ENCODE measurements around the gene ICE1. TPM values are rescaled to one million over a fixed set of nuclear protein-coding genes. Genes with fewer than 3 reads are reported as not detected.
A peak's percentile ranks its signal among the peaks of the same experiment; 100 is the strongest.
"Not testable (repeated sequence)": the region's sequence is repeated elsewhere in the genome, so short reads cannot be mapped to it uniquely, and the experiment has no call there.

ICE1 gene
- polyA plus RNA-seq, 6 donors from 2014 or later, result 5.0 to 19.1 (median 13.4) TPM

DNA sequence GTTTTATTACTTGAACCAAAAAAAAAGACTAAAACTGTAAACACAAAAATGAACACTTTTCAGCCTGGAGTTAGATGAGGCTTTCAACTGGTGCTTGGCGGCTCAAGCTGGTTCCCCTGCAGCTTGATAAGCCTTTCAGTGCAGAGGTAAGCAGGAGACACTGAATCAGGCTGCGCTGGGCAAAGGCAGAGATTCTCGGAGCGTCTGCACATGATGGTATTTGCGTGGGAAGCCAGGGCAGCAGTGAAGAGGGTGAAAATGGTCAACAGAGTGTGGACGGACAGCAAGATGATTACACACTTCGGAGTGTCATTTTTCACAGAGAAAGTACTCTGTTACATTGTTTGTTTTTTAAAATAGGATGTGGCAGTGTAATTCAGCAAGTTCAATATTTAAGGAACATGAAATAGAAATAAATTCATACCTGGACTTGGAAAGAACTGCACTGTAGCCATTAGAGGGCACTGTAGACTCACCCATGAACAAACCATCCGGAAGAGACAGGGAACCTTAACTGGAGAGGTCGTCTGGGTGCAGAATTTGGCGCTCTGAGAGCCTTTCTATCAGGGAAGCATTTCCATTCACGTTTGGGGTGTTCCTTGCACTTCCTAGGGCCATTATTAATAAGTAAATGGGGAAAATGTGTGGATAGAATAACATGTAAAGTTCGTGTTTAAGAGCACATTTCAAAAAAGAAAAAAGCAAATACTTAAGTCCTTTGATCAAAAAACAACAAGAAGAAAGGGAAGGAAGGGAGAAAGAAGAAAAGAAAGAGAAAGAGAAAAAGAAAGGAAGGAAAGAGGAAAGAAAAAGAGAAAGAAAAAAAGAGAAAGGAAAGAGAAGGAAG, 69.8 kb downstream of the ICE1 start:
- H3K4me1 Mint-ChIP-seq, result peaks cover 5 to 22% (median 10%) of the 10 kb centered on the region in 3 donors
- H3K9me3 Mint-ChIP-seq, result no peaks in the 10 kb centered on the region
- H3K27me3 Mint-ChIP-seq, result peaks cover 0 to 4% (median 0%) of the 10 kb centered on the region in 3 donors
- H3K4me3 Mint-ChIP-seq, result peak overlapping the region; percentile 11 to 90 (median 68)
- ATAC-seq (ENCODE audit: low read depth in 2 of 2), result peak; percentile 29 to 45
- H3K27ac Mint-ChIP-seq, result peak overlapping the region in 2 of 6 donors; percentile 86 to 96
- peak; percentile 50 for DNase-seq
- H3K36me3 Mint-ChIP-seq, result peaks cover 0 to 7% of the 10 kb centered on the region in 2 donors

DNA sequence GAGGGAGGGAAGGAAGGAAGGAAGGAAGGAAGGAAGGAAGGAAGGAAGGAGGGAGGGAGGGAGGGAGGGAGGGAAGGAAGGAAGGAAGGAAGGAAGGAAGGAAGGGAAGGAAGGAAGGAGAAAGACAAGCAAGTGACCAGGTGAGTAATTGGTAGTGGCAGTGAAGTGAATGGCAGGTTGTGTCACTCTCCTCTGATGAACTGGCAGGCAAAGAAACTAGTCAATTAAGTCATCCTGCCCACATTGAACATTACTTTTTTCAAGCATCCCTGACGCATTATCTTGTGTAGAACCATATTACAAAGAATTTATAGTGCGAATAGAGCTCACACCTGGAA, 70.4 kb downstream of the ICE1 start:
- H3K27me3 Mint-ChIP-seq; DNase-seq; H3K9me3 Mint-ChIP-seq; ATAC-seq (ENCODE audit: low read depth in 2 of 2); H3K36me3 Mint-ChIP-seq: not testable (repeated sequence)
- H3K27ac Mint-ChIP-seq, result peak overlapping the region in 1 of 6 donors; percentile 96
- H3K4me3 Mint-ChIP-seq, result peak overlapping the region in 2 of 8 donors; percentile 11 to 35
- H3K4me1 Mint-ChIP-seq, result peaks cover 5 to 23% (median 10%) of the 10 kb centered on the region in 3 donors

DNA sequence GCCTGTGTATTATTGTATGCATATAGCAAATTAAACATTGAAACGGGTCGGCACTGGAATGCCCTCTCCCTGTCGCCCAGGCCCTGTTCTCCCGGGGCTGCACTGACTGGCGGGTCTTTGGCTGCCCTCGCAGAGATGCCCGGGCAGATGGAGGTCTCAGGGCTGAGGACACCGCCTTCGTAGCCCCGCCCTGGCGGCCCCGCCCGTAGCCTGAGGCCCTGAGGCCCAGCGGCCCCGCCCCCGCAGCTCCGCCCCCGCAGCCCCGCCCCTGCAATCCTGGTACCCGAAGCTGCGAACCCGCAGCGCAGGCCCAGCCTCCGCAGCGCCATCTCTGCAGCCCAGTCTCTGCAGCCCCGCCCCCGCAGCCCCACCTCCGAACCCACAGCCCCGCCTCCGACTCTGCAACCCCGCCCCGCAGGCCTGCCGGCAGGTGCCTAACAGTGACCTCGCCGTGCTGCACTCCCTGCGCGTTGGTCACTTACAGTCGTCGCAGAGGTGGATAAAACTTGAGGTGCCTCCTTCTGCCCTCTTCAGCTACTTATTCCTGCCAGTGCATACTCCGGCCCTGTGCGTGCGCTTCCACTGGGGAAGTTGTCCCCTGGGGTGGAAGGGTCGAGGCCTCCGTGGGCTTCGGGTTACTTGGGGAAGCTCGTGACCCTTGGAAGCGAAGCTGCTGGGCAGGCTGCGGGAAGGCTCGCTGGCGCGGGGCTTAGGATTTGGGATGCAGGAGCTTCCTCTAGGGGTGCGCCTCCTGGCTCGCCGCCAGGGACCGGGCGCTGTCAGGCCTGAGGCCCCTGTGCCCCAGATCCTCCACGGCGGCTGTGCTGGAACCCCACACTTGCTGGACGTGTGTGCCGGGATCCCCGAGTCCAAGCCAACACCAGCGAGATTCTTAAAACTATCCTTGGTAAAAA, 72.3 kb downstream of the ICE1 start:
- ATAC-seq (ENCODE audit: low read depth in 2 of 2), result peak; percentile 95 to 96
- peaks cover 0 to 12% (median 8%) of the 10 kb centered on the region in 3 donors for H3K27me3 Mint-ChIP-seq
- H3K4me3 Mint-ChIP-seq, result peak overlapping the region; percentile 13 to 83 (median 62)
- peaks cover 5 to 23% (median 10%) of the 10 kb centered on the region in 3 donors for H3K4me1 Mint-ChIP-seq
- peak; percentile 80 for DNase-seq
- H3K27ac Mint-ChIP-seq, result peak overlapping the region in 1 of 6 donors; percentile 51
- no peaks in the 10 kb centered on the region for H3K9me3 Mint-ChIP-seq
- H3K36me3 Mint-ChIP-seq, result no peaks in the 10 kb centered on the region

GRCh38 chr5:5497152-5497788, 74.8 kb downstream of the ICE1 start:
- no peak overlapping the region for H3K27ac Mint-ChIP-seq
- DNase-seq (no peak), ATAC-seq (ENCODE audit: low read depth in 2 of 2) (no peak)
- peaks cover under 1 to 23% (median 20%) of the 10 kb centered on the region in 3 donors for H3K27me3 Mint-ChIP-seq
- H3K9me3 Mint-ChIP-seq, result no peaks in the 10 kb centered on the region
- H3K4me1 Mint-ChIP-seq, result peaks cover 5 to 20% (median 10%) of the 10 kb centered on the region in 3 donors
- H3K4me3 Mint-ChIP-seq, result peak overlapping the region in 1 of 8 donors; percentile 5
- no peaks in the 10 kb centered on the region for H3K36me3 Mint-ChIP-seq

DNA sequence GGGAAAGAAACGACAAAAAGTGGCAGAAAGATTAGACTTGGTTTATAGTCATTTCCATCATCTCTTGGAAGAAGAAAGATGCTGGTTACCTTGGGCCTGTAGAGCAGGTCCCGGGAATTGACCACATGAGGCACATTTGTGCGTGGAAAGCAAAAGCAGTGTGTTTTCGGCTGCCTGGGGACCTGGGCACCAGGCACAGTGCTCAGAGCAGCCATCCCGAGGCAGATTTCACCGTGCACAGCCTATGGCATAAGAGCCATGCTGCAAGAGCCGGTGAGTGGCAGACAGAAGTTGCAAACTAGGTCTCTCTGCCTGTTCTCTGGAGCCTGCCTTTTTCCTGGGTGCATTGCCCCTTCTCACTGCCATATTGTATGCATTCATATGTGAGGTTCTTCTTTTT, 77.0 kb downstream of the ICE1 start:
- DNase-seq (no peak), ATAC-seq (ENCODE audit: low read depth in 2 of 2) (no peak)
- Mint-ChIP-seq H3K27me3 (peaks cover 23 to 41% (median 33%) of the 10 kb centered on the region in 3 donors), H3K36me3 (peaks cover 12 to 16% of the 10 kb centered on the region in 2 donors), H3K9me3 (peaks cover 4 to 17% (median 7%) of the 10 kb centered on the region in 7 donors), H3K4me1 (peaks cover 0 to 7% (median 5%) of the 10 kb centered on the region in 3 donors), H3K4me3 (no peak overlapping the region), H3K27ac (no peak overlapping the region)

- H3K4me1 Mint-ChIP-seq, result no peaks in the 10 kb centered on the region
- H3K27me3 Mint-ChIP-seq, result peaks cover 36 to 64% (median 50%) of the 10 kb centered on the region in 3 donors
- H3K9me3 Mint-ChIP-seq, result peaks cover 4 to 25% (median 10%) of the 10 kb centered on the region in 7 donors
- H3K36me3 Mint-ChIP-seq, result peaks cover 12 to 22% of the 10 kb centered on the region in 2 donors
- H3K4me3 Mint-ChIP-seq, result no peak overlapping the region
- H3K27ac Mint-ChIP-seq, result no peak overlapping the region
- no peak for DNase-seq
- ATAC-seq (ENCODE audit: low read depth in 2 of 2), result no peak
These were observed 81.8 kb downstream of the ICE1 start for GRCh38 chr5:5504325-5504724.

DNA sequence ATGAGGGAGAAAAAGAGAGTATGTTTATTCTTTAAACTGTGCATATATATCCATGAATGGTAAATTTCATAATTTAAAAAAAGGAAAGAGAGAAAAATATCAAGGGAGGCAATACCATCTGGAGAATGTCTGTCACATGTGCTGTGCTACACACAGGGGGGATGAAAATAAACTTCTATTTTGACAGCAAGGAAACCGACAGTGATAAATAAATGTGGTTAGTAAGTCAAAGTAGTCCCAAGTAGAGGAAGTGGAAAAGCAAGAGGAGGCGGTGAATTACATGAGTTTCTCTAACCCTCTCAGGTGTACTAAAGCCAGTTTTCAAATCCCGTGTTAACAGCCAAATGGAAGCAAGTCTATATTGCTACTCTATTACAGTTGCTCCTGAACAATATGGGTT, 83.3 kb downstream of the ICE1 start:
- no peak for ATAC-seq (ENCODE audit: low read depth in 2 of 2)
- peaks cover 41 to 71% (median 65%) of the 10 kb centered on the region in 3 donors for H3K27me3 Mint-ChIP-seq
- H3K4me1 Mint-ChIP-seq, result no peaks in the 10 kb centered on the region
- H3K9me3 Mint-ChIP-seq, result peaks cover 4 to 25% (median 10%) of the 10 kb centered on the region in 7 donors
- no peak overlapping the region for H3K4me3 Mint-ChIP-seq
- peaks cover 12 to 22% of the 10 kb centered on the region in 2 donors for H3K36me3 Mint-ChIP-seq
- no peak for DNase-seq
- H3K27ac Mint-ChIP-seq, result peak overlapping the region in 1 of 6 donors; percentile 40

GRCh38 chr5:5508391-5508790, 85.9 kb downstream of the ICE1 start:
- DNase-seq (no peak), ATAC-seq (ENCODE audit: low read depth in 2 of 2) (no peak)
- Mint-ChIP-seq H3K36me3 (peaks cover 4 to 16% of the 10 kb centered on the region in 2 donors), H3K9me3 (peaks cover 4 to 20% (median 9%) of the 10 kb centered on the region in 7 donors), H3K4me3 (no peak overlapping the region), H3K4me1 (no peaks in the 10 kb centered on the region), H3K27me3 (peaks cover 36 to 60% (median 56%) of the 10 kb centered on the region in 3 donors), H3K27ac (no peak overlapping the region)

GRCh38 chr5:5511904-5512416, 89.5 kb downstream of the ICE1 start:
- H3K9me3 Mint-ChIP-seq, result peaks cover 0 to 2% (median 0%) of the 10 kb centered on the region in 7 donors
- DNase-seq, result no peak
- H3K36me3 Mint-ChIP-seq, result no peaks in the 10 kb centered on the region
- ATAC-seq (ENCODE audit: low read depth in 2 of 2), result no peak
- H3K4me3 Mint-ChIP-seq, result no peak overlapping the region
- H3K27ac Mint-ChIP-seq, result no peak overlapping the region
- H3K27me3 Mint-ChIP-seq, result peaks cover 27 to 59% (median 53%) of the 10 kb centered on the region in 3 donors
- no peaks in the 10 kb centered on the region for H3K4me1 Mint-ChIP-seq

DNA sequence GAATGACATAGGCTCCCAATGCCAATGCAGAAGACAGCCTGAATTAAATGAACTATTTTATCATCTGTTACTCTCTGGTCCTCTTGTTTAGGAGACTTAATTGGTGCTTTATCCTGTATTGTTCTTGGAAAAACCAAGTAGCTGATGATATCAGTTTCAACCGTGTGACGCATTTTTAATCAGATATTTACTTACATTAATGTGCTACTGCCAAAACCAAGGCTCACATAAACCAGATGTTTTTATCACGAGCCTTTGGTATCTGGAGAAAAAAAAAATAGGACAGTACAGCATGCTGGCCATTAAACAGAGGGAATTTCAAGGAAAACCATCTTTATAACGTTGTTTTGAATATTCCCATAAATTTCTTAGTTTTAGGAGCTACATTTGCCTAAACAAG, 90.1 kb downstream of the ICE1 start:
- Mint-ChIP-seq H3K36me3 (no peaks in the 10 kb centered on the region), H3K9me3 (peaks cover 0 to 2% (median 0%) of the 10 kb centered on the region in 7 donors)

DNA sequence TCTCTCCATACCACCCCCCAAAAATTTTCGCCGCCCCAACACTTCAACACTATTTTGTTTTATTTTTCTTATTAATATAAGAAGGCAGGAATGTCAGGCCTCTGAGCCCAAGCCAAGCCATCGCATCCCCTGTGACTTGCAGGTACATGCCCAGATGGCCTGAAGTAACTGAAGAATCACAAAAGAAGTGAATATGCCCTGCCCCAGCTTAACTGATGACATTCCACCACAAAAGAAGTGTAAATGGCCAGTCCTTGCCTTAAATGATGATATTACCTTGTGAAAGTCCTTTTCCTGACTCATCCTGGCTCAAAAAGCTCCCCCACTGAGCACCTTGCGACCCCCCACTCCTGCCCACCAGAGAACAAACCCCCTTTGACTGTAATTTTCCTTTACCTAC, 98.1 kb downstream of the ICE1 start:
- Mint-ChIP-seq H3K4me1 (peaks cover 4 to 16% (median 12%) of the 10 kb centered on the region in 3 donors), H3K27me3 (peaks cover 0 to 19% (median 13%) of the 10 kb centered on the region in 3 donors), H3K4me3 (peak overlapping the region in 1 of 8 donors; percentile 48)
- H3K36me3 Mint-ChIP-seq; ATAC-seq (ENCODE audit: low read depth in 2 of 2); DNase-seq; H3K9me3 Mint-ChIP-seq; H3K27ac Mint-ChIP-seq: not testable (repeated sequence)

More for the DNA sequence above, 90.1 kb downstream of the ICE1 start:
- peaks cover 27 to 61% (median 51%) of the 10 kb centered on the region in 3 donors for H3K27me3 Mint-ChIP-seq
- ATAC-seq (ENCODE audit: low read depth in 2 of 2) (no peak), DNase-seq (no peak)
- H3K27ac Mint-ChIP-seq, result no peak overlapping the region
- no peaks in the 10 kb centered on the region for H3K4me1 Mint-ChIP-seq
- no peak overlapping the region for H3K4me3 Mint-ChIP-seq

DNA sequence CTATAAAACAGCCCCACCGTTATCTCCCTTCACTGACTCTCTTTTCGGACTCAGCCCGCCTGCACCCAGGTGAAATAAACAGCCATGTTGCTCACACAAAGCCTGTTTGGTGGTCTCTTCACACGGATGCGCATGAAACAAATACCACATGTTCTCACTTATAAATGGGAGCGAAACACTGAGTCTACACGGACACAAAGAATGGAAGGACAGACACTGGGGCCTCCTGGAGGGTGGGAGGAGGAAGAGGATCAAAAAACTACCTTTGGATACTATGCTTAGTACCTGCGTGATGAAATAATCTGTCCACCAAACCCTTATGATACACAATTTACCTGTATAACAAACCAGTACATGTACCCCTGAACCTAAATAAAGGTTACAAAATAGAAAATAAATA, 98.6 kb downstream of the ICE1 start:
- Mint-ChIP-seq H3K4me3 (peak overlapping the region in 1 of 8 donors; percentile 48), H3K36me3 (peaks cover 5 to 10% of the 10 kb centered on the region in 2 donors), H3K9me3 (peaks cover 0 to 9% (median 0%) of the 10 kb centered on the region in 7 donors), H3K27me3 (peaks cover 0 to 19% (median 11%) of the 10 kb centered on the region in 3 donors), H3K27ac (peak overlapping the region in 1 of 6 donors; percentile 63), H3K4me1 (peaks cover 4 to 16% (median 12%) of the 10 kb centered on the region in 3 donors)
- DNase-seq, result no peak
- ATAC-seq (ENCODE audit: low read depth in 2 of 2), result no peak
